Transverse colon (tissue), 4 donors: ENCODE measurements around the gene CREB5. TPM values are rescaled to one million over a fixed set of nuclear protein-coding genes. Genes with fewer than 3 reads are reported as not detected.

Experiments
- DNase-seq: peaks from one replicate; pipeline ENCODE4 v3.0.0-alpha.2; 2019
- H3K27ac ChIP-seq, 4 donors: fragments of 200-600 bp; sonication (generic); 2 replicates each; pipeline ENCODE4 v1.5.1; 2016 to 2018; ENCODE audit warnings: inconsistent platforms in 4 of 4
- H3K27me3 ChIP-seq: fragments of 200-600 bp; sonication (generic); 2 replicates; pipeline ENCODE4 v1.5.1; 2017; ENCODE audit warnings: inconsistent platforms
- H3K36me3 ChIP-seq, 4 donors: fragments of 200-600 bp; sonication (generic); 2 replicates each; pipeline ENCODE4 v1.5.1; 2017 to 2019; ENCODE audit warnings: inconsistent platforms in 4 of 4
- H3K4me1 ChIP-seq, 4 donors: fragments of 200-600 bp; sonication (generic); 2 replicates each; pipeline ENCODE4 v1.5.1; 2017 to 2020; ENCODE audit warnings: inconsistent platforms in 4 of 4
- H3K4me3 ChIP-seq, 4 donors: fragments of 200-600 bp; sonication (generic); 1 replicate in 1 of 4; 2 replicates in 3 of 4; pipeline versions ENCODE4 v1.5.1 to v1.6.1; 2017 to 2019; ENCODE audit warnings: inconsistent platforms in 4 of 4
- H3K9me3 ChIP-seq, 2 donors: fragments of 200-600 bp; sonication (generic); 2 replicates each; pipeline ENCODE4 v1.5.1; 2017 to 2019; ENCODE audit warnings: inconsistent platforms in 2 of 2
- EP300 ChIP-seq: sonication (generic); formaldehyde crosslinking; IDR thresholded peaks from one replicate; pipeline ENCODE4 v1.6.1; 2017; ENCODE audit warnings: antibody characterized with exemption, low read depth
- POLR2A ChIP-seq: fragments of 450-650 bp; IDR thresholded peaks from one replicate; pipeline ENCODE4 v1.6.1; 2016; ENCODE audit warnings: antibody characterized with exemption, mild to moderate bottlenecking, moderate library complexity
- POLR2AphosphoS5 ChIP-seq, 3 donors: sonication (generic); formaldehyde crosslinking; IDR thresholded peaks; one replicate each; pipeline ENCODE4 v1.6.1; 2016; ENCODE audit warnings: antibody characterized with exemption in 3 of 3
- WGBS, 2 donors: methylation state at CpG; one replicate each; pipeline ENCODE4 v1.1.5; 2018; ENCODE audit warnings: low coverage in 1 of 2; 5-methylcytosine and 5-hydroxymethylcytosine counted together
- in situ Hi-C, 4 donors: fragments of 200-750 bp; cut with MboI; loops; one replicate each; pipeline versions ENCODE4 v1.15.0 to v1.15.1; 2017; ENCODE audit warnings: low sequenced_read_pairs in 3 of 4, low pct_ligation_motif_present in 1 of 4, low pct_unique_long_range_greater_than_20kb in 1 of 4
- intact Hi-C: fragments of 100-400 bp; cut with DNase I; formaldehyde crosslinking; loops from one replicate; pipeline ENCODE4 v1.15.1; 2023; ENCODE audit warnings: low total_unique reads
- total RNA-seq, 4 donors: library from RNA; depleted of rRNA; stranded (reverse); fragments of >200 nt; gene quantifications; one replicate each; pipeline ENCODE4 v1.1.0, GENCODE V29; 2016
- TF ChIP-seq, protein P1 (sequence below), 5 experiments: fragments of 200-600 bp in 3 of 5; fragments of 450-650 bp in 2 of 5; sonication (generic) in 3 of 5; IDR thresholded peaks; 1 replicate in 2 of 5; 2 replicates in 3 of 5; pipeline ENCODE4 v1.5.1; 2016 to 2017; ENCODE audit warnings: antibody characterized with exemption in 5 of 5, inconsistent platforms in 3 of 5, mild to moderate bottlenecking in 2 of 5, moderate library complexity in 1 of 5

Gene CREB5
- total RNA-seq, 4 donors from 2014 or later, result 3.0 to 12.2 (median 7.0) TPM

DNA sequence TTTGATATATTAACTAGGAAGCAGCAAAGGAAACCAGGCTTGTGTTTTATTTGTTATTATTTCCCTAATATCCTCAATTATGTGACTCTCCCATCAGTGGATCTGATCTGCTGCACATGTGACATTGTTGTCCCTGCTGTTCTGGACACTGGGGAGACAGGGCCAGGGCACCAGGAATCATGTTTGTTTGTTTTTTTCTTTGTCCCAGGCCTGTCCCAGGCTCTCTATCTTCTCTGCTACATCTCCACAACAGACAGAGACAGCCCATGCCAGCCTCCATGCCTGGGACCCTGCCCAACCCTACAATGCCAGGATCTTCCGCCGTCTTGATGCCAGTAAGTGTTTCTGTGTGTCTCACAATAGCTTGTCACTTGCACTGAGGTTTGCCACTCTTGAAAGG lies 306.2 kb downstream of the CREB5 start:
- 96% methylated on average over 2 of the region's 2 CpGs; no CpG with 5 or more reads in 1 of the 2 donors for WGBS, 2 donors
- in situ Hi-C loops, result no loop called here
- intact Hi-C loops, result no loop called here
- H3K9me3 ChIP-seq, result no peaks in the 10 kb centered on the region
- DNase-seq, result no peak
- no peaks in the 10 kb centered on the region for H3K36me3 ChIP-seq
- TF ChIP-seq POLR2A, result no peak
- H3K27me3 ChIP-seq, result no peaks in the 10 kb centered on the region
- no peak overlapping the region for H3K4me3 ChIP-seq
- no peaks in the 10 kb centered on the region for H3K4me1 ChIP-seq
- H3K27ac ChIP-seq, result no peak overlapping the region

DNA sequence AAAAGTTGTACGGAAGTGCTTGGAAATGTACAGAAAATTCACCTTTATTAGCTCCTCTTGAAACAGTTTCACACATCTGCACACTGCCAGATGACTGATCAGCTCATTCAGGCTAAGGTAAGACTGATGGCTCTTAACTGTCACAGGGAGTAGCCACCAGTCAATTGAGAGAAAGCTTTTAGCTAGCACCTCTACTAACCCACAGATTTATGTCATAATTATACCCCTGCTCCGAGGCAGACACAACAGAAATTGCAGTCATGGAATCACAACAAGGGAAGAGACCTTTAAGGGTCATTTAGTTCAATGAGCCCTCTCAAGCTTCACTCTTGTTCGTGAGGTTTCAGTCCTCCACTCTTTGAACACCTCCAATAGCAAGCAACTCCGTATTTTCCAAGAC lies 310.4 kb downstream of the CREB5 start:
- peaks cover 0 to 4% (median 0%) of the 10 kb centered on the region in 4 donors for H3K4me1 ChIP-seq
- H3K9me3 ChIP-seq, result no peaks in the 10 kb centered on the region
- no peaks in the 10 kb centered on the region for H3K36me3 ChIP-seq
- 85 to 100% methylated on average over 3 to 4 of the region's 4 CpGs for WGBS, 2 donors
- TF ChIP-seq POLR2A (no peak), EP300 (no peak), POLR2AphosphoS5 (IDR thresholded peaks at IDR 0.05) (no peak)
- TF ChIP-seq, protein P1, sequence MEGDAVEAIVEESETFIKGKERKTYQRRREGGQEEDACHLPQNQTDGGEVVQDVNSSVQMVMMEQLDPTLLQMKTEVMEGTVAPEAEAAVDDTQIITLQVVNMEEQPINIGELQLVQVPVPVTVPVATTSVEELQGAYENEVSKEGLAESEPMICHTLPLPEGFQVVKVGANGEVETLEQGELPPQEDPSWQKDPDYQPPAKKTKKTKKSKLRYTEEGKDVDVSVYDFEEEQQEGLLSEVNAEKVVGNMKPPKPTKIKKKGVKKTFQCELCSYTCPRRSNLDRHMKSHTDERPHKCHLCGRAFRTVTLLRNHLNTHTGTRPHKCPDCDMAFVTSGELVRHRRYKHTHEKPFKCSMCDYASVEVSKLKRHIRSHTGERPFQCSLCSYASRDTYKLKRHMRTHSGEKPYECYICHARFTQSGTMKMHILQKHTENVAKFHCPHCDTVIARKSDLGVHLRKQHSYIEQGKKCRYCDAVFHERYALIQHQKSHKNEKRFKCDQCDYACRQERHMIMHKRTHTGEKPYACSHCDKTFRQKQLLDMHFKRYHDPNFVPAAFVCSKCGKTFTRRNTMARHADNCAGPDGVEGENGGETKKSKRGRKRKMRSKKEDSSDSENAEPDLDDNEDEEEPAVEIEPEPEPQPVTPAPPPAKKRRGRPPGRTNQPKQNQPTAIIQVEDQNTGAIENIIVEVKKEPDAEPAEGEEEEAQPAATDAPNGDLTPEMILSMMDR (IDR thresholded peaks at IDR 0.05), result no peak
- H3K27ac ChIP-seq, result no peak overlapping the region
- no peak overlapping the region for H3K4me3 ChIP-seq
- H3K27me3 ChIP-seq, result no peaks in the 10 kb centered on the region
- DNase-seq, result no peak
- intact Hi-C loops (no loop called here), in situ Hi-C loops (no loop called here)

DNA sequence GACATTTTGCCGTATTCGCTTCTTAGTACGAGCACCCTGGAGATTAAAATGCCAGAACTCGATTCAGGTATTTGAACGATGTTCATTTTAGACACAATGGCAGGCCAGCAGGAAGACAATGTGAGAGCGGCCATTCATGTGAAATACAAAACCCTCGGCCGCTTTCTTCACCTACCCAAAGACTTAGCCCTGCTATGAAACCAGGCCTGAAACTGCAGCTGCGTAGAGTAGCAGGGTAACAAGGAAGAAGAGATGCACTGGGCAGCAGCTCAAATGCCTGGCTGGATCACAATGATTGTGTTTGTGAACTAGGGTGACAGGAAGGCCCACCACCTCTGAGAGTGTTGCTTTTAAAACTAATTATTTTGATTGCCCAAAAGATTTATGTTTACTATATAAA lies 311.0 kb downstream of the CREB5 start:
- H3K4me3 ChIP-seq, result no peak overlapping the region
- no peaks in the 10 kb centered on the region for H3K27me3 ChIP-seq
- 85 to 88% methylated on average over 9 of the region's 9 CpGs for WGBS, 2 donors
- TF ChIP-seq POLR2A, result no peak
- TF ChIP-seq, protein P1 (IDR thresholded peaks at IDR 0.05), result no peak
- no peak for TF ChIP-seq POLR2AphosphoS5 (IDR thresholded peaks at IDR 0.05)
- TF ChIP-seq EP300, result no peak
- H3K4me1 ChIP-seq, result peaks cover 0 to 4% (median 0%) of the 10 kb centered on the region in 4 donors
- no peak overlapping the region for H3K27ac ChIP-seq
- intact Hi-C loops, result no loop called here
- H3K36me3 ChIP-seq, result no peaks in the 10 kb centered on the region
- no peak for DNase-seq
- no peaks in the 10 kb centered on the region for H3K9me3 ChIP-seq
- in situ Hi-C loops, result no loop called here

DNA sequence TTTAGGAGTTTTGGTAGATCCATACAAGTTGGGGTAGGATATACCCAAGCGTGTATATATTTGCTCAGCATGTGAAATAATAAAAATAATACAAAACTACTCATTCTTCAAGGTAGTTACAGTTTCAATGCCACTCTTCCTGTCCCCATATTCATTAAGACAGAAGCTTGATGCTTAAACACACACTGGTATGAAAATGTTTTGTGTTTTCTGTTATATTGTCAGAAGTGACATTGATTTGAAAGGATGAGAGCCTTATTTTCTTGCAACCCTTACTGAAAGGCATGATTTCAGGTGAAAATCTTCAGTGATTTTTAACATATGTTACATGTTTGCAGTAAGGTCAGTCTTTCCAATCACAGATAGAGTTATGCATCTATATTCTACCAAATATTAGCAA lies 312.2 kb downstream of the CREB5 start:
- no peak for DNase-seq
- intact Hi-C loops, result no loop called here
- H3K27ac ChIP-seq, result no peak overlapping the region

More for the DNA sequence above, 312.2 kb downstream of the CREB5 start:
- Histone ChIP-seq H3K4me1 (peaks cover 0 to 4% (median 1%) of the 10 kb centered on the region in 4 donors), H3K36me3 (no peaks in the 10 kb centered on the region), H3K4me3 (no peak overlapping the region), H3K27me3 (no peaks in the 10 kb centered on the region), H3K9me3 (no peaks in the 10 kb centered on the region)
- TF ChIP-seq, protein P1 (IDR thresholded peaks at IDR 0.05), result no peak
- TF ChIP-seq POLR2A, result no peak
- 94 to 100% methylated on average over 1 of the region's 1 CpG for WGBS, 2 donors
- in situ Hi-C loops, result no loop called here
